ENCODE results near the gene MYO18B. TPM values are rescaled to one million over a fixed set of nuclear protein-coding genes. Genes with fewer than 3 reads are reported as not detected.

MYO18B gene
- total and polyA plus RNA-seq, 2 of the 8 experiments (the other 6 are each of a cell fraction or from before 2014, with no cell fraction given) = 0.62 to 0.78 TPM

- H3K9ac ChIP-seq (replicated peaks in 1 of 4; ENCODE audit: extremely low read depth in 1 of 4, low read depth in 3 of 4, low read length in 3 of 4) = no peak overlapping the region
- H3K14ac ChIP-seq (ENCODE audit: insufficient read length) = no peak overlapping the region
- H2BK15ac ChIP-seq (ENCODE audit: low read length) = no peak overlapping the region
- DNase-seq (ENCODE audit: low read depth in 1 of 2, low spot score in 2 of 2) (no peak), FAIRE-seq (no peak)
- H3K4ac ChIP-seq (replicated peaks; ENCODE audit: insufficient read length, low read depth, low read length) = no peak overlapping the region
- no peak overlapping the region for H3K4me2 ChIP-seq (ENCODE audit: insufficient read depth in 1 of 2, low read depth in 2 of 2, low read length in 2 of 2)
- peaks cover 0 to 3% (median 1%) of the 10 kb centered on the region in 4 experiments; a peak in 2 of 7 replicates for H3K4me1 ChIP-seq (replicated peaks in 1 of 4; ENCODE audit: control insufficient read depth in 3 of 4, insufficient read depth in 4 of 4, low read length in 3 of 4)
- H3K18ac ChIP-seq (ENCODE audit: extremely low read depth, low read length) = no peak overlapping the region
- no peaks in the 10 kb centered on the region for H4K20me1 ChIP-seq (replicated peaks in 1 of 2; ENCODE audit: control insufficient read depth in 1 of 2, insufficient read depth in 2 of 2, low read length in 2 of 2)
- CTCF ChIA-PET (ENCODE audit: partially characterized antibody) = interaction anchor here (1.3 kb wide), 1 partner anchor 58 kb away, joined by 4 read pairs; no protein-coding TSS in a partner anchor
- H4K8ac ChIP-seq (ENCODE audit: extremely low read depth, insufficient read depth, low read length) = no peak overlapping the region
- no peaks in the 10 kb centered on the region for H3K23me2 ChIP-seq (ENCODE audit: low read depth, low read length)
- no peak overlapping the region for H2BK20ac ChIP-seq (ENCODE audit: low read length)
- H4K91ac ChIP-seq (replicated peaks; ENCODE audit: insufficient read length, low read length) = no peak overlapping the region
- no peaks in the 10 kb centered on the region for H3K9me3 ChIP-seq (ENCODE audit: insufficient read depth in 2 of 2, low read depth in 1 of 2, low read length in 1 of 2)
- no peak overlapping the region for H4K5ac ChIP-seq (ENCODE audit: insufficient read length, low read depth, low read length)
- H3K56ac ChIP-seq (replicated peaks; ENCODE audit: insufficient read length, low read depth, low read length) = no peak overlapping the region
- no peak overlapping the region for H2BK5ac ChIP-seq (ENCODE audit: low read depth, low read length)
- H3K36me3 ChIP-seq (ENCODE audit: control insufficient read depth in 2 of 4, insufficient read depth in 4 of 4, low read length in 3 of 4) = no peaks in the 10 kb centered on the region
- H3K27ac ChIP-seq (ENCODE audit: low read depth, low read length) = no peak overlapping the region
- H3K4me3 ChIP-seq (ENCODE audit: extremely low read depth in 1 of 4, insufficient read depth in 2 of 4, low read depth in 3 of 4, low read length in 4 of 4) = no peak overlapping the region
- H3K79me2 ChIP-seq (ENCODE audit: control insufficient read depth in 1 of 2, insufficient read depth in 2 of 2, low read length in 2 of 2) = no peaks in the 10 kb centered on the region
- no peak overlapping the region for H2BK12ac ChIP-seq (ENCODE audit: low read depth, low read length)
- POLR2A ChIA-PET (ENCODE audit: partially characterized antibody) = no interaction called here
- H2AK5ac ChIP-seq (ENCODE audit: low read depth, low read length) = no peak overlapping the region
- no peak overlapping the region for H2BK120ac ChIP-seq (replicated peaks; ENCODE audit: low read depth, low read length)
- H2AFZ ChIP-seq (ENCODE audit: low read length) = no peak overlapping the region
- no peaks in the 10 kb centered on the region for H3K27me3 ChIP-seq (replicated peaks in 1 of 4; ENCODE audit: control insufficient read depth in 3 of 4, extremely low read depth in 1 of 4, insufficient read depth in 3 of 4, low read length in 3 of 4)
- H3K23ac ChIP-seq (ENCODE audit: insufficient read length) = no peak overlapping the region
- WGBS, 2 experiments (ENCODE audit: extremely low coverage in 1 of 2, insufficient coverage in 1 of 2, insufficient read length in 1 of 2, insufficient replicate concordance in 2 of 2, low coverage in 1 of 2, low lambda C conversion rate in 2 of 2, missing lambda C conversion rate in 1 of 2) = 89% methylated on average over 8 of the region's 8 CpGs; no CpG with 5 or more reads in 1 of the 2 experiments
- H3K79me1 ChIP-seq (ENCODE audit: low read depth, low read length) = no peaks in the 10 kb centered on the region
- no peak for TF ChIP-seq SAP30 (IDR thresholded peaks at IDR 0.05; ENCODE audit: insufficient read depth, insufficient replicate concordance, low read length)
- no peak for TF ChIP-seq POLR2AphosphoS5 (IDR thresholded peaks at IDR 0.05; ENCODE audit: low read depth, low read length)
- TF ChIP-seq EP300 (IDR thresholded peaks at IDR 0.05; ENCODE audit: borderline replicate concordance in 1 of 2, low read depth in 2 of 2, low read length in 2 of 2) = no peak
- TF ChIP-seq TCF12 (IDR thresholded peaks at IDR 0.05; ENCODE audit: low read depth, low read length) = no peak
- no peak for TF ChIP-seq TAF1 (IDR thresholded peaks at IDR 0.05; ENCODE audit: low read depth, low read length)
- TF ChIP-seq SP2 (IDR thresholded peaks at IDR 0.05; ENCODE audit: low read length) = no peak
- TF ChIP-seq BCL11A (IDR thresholded peaks at IDR 0.05; ENCODE audit: low read depth in 2 of 2, low read length in 2 of 2) = no peak
- TF ChIP-seq SP4 (IDR thresholded peaks at IDR 0.05; ENCODE audit: low read length) = no peak
- no peak for TF ChIP-seq YY1 (IDR thresholded peaks at IDR 0.05; ENCODE audit: low read depth, low read length)
- TF ChIP-seq SUZ12 (IDR thresholded peaks at IDR 0.05; ENCODE audit: low read length) = no peak
- TF ChIP-seq KDM4A (IDR thresholded peaks at IDR 0.05; ENCODE audit: low read depth, low read length, severe bottlenecking) = no peak
- no peak for TF ChIP-seq RFX5 (IDR thresholded peaks at IDR 0.05; ENCODE audit: borderline replicate concordance, low read depth, low read length)
- no peak for TF ChIP-seq RXRA (IDR thresholded peaks at IDR 0.05; ENCODE audit: insufficient read depth, low read depth, low read length)
- no peak for TF ChIP-seq CREB1 (IDR thresholded peaks at IDR 0.05)
- TF ChIP-seq RNF2 (IDR thresholded peaks at IDR 0.05; ENCODE audit: borderline replicate concordance, low read depth, low read length, missing control alignments, poor library complexity, severe bottlenecking) = no peak
These were observed 102.6 kb downstream of the MYO18B start for GRCh38 chr22:25844601-25845000.
